HG03039 (cell line): ENCODE measurements around the gene HTR2A.

ENCODE experiments used
- ATAC-seq: cut with Tn5 transposase; IDR thresholded peaks from one replicate; pipeline ENCODE4 v1.9.1; 2021; ENCODE audit warnings: mild to moderate bottlenecking, moderate library complexity; ENCODE audit not compliant: unreplicated experiment

The HTR2A gene

DNA sequence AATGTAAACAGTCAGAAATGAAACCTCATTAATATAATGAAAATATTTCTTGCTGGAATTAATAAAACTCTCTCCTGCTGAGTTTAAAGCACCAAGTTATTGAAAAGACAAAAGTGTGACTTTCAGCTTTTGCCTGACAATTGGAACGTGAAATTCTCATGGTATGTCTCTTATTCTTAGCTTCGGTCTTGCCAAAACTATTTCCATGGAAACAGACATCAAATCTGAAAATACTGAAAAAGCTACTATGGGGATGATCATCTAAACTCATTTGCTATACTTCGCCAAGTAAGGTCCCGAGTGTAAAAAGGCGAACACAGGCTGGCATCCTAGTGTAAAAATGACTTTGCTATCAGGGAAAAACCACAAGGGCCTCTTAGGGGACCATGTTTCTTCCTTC lies 22.8 kb downstream of the HTR2A start:
- ATAC-seq = no peak

DNA sequence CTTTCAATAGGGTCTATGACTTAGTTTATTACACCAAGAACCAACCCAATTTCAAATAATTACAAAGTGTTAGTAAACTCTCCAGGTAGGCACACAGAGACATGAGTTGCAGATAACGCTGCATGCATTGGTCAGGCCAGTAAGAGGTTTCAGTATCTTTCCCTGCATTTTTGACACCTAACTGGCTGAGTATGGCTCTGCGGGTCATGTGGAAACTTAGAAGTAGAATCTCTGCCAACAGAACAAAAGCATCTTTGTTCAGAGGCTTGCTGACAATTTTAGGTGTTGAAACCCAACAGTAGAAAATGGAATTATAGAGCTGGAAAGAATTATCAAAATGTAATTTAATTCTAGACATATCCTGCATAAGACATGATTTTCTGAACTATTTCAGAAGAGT lies 25.3 kb downstream of the HTR2A start:
- no peak for ATAC-seq

DNA sequence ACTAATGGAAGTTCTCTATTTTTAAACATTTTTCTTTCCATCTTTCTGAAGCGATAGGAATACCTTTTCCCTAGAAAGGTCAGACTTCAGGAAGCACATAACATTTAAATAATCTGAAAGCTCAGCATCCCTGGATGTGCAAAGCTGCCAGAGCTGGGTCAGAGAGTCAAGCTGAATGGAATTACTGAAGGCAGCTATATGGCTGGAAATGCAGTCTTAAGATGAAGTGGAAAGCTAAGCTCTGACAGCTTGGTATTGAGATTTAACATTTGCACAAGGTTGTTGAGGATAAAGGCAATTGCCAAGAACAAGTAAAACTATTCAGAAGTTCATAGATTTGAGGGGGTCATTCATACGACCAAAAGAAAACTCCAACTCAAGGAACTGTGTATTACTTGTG lies 28.8 kb downstream of the HTR2A start:
- no peak for ATAC-seq

DNA sequence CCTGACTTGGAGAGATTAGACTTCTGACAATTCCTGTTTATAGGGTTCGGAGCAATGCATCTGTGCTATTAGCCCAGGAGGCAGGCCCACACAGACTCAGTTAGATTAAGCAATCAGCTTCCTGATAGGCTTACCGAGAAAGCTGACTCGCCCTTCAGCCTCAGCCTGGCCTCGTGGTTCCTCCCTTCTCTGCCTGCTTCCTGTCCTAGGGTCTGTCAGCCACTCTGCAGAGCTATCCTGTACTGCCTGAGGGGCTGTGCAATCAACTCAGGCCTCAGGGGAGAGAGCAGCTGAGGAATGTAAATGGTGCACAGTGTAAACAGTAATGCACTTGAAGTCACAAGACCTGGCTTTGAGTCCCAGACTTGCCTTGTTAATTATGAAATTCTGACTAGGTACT lies 30.7 kb downstream of the HTR2A start:
- ATAC-seq = no peak

DNA sequence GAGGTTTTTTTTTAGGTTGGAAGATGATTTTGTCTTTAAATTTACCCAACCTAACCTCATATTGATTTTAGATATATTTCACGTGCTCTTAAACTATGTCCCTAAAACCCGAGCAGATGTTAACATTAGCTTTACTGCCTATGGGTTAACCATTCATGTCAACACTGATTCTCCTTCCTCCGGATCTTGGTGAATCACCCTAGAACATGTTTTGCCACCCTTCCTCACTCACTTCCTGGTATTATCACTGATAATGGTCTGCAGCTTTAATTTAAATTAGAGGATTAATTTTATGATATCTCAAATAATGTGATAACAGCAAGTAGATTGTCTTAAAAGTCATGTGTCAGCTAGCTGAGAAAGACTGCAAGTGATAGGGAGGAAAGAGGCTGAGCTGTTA lies 31.9 kb downstream of the HTR2A start:
- ATAC-seq = no peak

DNA sequence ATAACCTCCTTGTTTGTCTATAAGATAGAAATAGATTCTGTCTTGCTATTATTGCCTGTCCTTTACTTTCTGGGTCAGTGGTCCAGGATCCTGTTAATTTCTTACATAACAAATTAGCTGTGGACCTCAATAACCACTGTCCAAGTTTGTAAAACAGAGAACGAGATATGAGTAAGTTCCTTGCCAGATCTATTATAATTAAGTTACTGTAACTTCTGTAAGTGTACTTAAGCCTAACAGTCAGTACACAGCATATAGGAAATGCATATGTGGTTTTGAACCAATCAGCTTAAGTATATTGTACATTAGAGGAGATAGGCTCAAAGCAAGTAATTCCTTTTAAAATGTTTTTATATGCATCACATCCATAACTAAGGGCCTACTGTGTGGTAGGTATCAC lies 34.9 kb downstream of the HTR2A start:
- no peak for ATAC-seq

DNA sequence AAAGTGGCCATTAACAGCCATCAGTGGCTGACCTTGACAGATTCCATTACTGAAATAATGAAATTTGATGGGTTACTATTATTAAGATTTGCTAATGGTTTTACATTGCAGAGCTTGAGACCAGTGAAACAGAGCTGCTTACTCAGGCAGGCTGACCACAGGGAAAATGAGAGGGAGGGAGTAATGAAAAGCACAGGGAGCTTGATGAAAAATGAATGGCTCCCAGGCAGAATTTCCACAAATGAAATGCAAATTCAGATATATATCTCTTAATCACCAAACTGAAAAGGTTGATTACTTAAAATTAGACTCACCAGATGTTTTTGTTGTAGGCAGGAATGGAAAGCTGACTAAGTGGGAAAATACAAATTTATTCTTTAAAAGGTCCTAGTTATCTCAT lies 36.1 kb downstream of the HTR2A start:
- no peak for ATAC-seq

DNA sequence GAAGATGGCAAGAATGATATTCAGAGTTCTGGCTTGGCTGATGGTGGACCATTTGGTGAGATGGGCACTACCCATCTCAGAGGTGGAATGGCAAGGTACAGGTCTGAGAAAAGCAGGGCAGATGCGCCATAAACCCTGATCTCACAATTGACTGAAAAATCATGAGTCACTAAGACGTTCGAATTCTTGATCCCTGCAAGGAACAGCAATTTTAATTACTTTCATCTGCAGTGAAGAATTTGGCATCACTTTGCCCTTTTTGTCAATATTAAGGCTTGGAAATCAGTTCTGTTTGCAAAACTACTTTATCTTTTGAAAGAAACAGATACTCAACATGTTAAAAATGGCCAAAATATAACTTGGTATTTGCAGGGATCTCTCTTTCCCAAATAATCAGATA lies 38.1 kb downstream of the HTR2A start:
- ATAC-seq = no peak

DNA sequence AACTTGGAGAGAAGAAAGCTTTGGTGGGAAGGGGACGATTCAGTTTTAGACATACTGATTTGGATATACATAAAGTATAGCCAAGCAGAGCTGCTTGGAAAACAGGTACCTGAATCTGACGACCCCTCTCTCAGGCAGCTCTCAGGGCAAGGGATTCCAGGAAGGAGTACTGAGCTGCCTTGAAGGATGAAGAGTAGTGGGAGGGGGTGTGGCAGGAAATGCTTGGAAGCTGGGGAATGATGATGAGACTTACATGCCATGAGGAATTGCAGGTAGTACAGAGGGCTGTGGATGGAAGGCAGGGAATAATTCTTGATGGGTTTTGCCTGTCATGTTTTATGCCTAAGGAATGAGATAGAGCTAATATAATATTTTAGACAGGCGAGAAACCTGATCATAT lies 38.7 kb downstream of the HTR2A start:
- no peak for ATAC-seq

DNA sequence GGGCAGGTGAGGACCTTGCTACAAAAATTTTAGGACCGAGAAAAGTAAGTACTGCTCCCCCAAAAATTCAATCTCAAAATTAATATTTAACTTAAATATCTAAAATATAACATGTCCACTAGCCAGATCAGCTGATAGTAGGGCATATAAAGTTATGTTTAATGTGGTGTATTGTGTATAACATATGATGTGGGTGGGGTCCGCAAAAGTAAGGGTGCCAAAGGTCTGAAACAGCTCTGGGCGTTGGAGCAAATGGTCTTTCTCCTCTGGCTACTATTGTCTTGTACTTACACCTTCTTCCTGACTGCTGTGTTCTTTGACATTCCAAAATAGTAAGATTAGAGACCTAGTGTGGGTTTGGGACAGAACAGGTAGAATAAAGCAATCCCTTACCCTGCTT lies 41.2 kb downstream of the HTR2A start:
- no peak for ATAC-seq

DNA sequence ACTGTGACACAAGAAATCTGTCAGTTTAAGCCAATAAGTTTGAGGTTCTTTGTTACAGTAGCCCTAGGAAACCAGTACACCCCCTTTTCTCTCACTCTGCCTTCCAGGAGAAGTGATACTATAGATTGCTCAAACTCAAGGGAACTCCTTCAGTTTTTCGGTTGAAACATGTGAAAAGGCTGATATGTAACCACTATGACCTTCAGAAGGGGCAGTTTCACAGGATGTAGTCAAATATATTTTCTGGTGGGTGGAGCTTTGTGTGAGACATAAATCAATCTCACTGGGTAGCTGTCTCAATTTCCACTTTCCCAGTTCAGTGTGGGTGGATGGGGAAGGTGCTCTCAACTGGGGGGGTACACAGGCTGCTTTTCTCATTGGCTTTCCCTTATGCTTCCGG lies 41.7 kb downstream of the HTR2A start:
- peak; percentile 84 for ATAC-seq

DNA sequence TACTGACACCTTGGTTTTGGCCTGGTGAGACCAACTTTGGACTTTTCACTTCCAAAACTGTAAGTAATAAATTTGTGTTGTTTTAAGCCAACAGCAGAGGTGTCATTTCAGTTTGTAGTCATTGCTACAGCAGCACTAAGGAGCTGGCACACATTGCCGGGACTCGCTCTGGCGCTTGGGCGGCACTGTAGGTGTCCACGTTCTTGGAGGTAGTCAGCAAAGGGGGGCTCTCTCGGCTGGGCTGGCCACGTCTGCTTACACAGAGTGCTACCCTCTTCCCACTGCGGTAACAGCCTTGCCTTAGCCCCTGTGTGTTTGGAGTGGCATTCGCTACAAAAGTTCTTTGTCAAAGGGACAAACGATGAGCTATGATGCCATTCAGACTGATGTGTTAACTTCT lies 44.7 kb downstream of the HTR2A start:
- no peak for ATAC-seq

DNA sequence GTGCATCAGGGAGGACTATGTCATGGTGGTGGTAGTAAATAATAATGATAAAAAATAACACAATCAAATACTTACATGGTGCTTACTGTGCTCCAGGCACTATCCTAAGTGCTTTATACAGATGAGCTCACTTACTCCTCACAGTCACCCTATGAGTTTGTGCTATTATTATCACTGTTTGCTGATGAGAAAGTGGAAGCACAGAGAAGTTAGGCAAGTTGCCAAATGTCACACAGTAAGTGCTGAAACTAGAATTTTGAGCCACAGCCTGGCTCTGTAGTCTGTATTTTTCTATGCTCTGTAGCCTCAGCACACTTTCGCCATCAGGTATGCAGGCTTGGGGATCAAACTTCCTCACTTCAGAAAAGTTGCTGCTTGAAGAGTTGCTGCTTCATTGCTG lies 46.6 kb downstream of the HTR2A start:
- no peak for ATAC-seq

DNA sequence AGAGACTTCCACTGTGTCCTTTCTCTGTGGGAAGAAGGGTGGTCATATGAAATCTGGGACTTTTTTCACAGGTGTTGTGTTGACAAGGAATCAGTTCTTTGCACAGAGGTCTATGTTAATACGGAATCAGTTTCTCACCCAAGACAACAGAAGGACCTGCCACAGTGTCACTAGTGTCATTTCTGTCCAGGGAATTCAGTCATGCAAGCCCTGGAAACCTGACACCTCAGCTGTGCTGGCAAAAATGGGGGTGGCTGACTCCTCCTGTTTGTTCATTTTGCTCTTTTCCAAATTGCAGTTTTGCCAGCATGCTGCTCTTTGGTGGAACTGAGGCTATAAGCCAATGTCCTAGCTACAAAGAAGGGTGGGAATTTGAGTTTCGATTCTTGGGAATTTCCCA lies 50.1 kb downstream of the HTR2A start:
- ATAC-seq = no peak

DNA sequence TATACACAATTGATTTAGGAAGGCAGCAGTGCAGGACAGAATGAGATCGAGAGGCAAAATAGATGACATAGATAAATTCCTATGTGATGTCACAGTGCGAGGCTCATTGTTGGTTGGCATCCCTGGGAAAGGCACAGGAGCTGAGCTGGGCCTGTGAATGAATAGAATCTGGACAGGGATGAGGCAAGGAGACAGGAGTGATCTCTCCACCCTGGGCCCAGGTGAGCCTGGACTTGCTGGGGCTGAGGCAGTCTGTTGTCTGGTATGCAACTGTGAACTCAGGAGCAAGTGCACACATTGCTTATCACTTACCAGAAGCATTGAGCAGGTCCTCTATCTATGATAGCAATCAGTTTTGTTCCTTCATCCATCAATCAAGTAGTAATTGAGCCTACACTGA lies 51.7 kb downstream of the HTR2A start:
- ATAC-seq = no peak

DNA sequence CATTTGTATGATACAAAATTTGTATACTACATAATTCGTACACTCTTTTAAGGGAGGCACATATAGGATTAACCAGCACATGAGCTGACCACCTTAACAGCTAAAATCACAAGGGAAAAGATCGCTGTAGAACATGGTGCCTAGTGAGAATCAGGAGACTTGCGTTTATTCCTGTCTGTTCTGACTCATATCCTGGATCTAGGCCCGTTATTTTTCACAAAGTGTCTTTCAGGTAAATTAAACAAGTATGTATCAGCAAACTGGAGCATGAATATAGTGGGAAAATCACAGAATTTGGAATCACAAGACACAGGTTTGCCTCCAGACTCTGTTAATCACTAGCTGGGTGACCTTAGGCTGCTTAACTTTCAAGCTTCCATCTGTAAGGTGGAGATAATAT lies 52.4 kb downstream of the HTR2A start:
- ATAC-seq = no peak

DNA sequence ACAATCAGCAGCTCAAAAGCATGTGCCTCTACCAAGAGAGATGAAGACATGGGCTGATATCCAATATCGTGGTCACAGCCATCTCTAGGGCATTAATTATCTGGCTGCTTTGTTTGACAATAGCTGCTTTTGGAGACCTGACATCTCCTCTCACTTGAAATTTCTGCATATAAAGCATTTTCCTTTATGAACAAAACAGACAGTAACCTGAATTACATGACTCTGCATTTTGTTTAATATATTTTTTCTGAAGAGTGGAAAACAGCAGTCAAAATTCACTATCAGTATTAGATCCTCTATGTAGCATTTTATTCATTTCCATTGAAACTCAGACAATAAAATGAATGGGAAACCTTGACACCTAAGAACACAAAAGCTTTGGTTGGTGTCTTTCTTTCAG lies 57.5 kb downstream of the HTR2A start:
- no peak for ATAC-seq

DNA sequence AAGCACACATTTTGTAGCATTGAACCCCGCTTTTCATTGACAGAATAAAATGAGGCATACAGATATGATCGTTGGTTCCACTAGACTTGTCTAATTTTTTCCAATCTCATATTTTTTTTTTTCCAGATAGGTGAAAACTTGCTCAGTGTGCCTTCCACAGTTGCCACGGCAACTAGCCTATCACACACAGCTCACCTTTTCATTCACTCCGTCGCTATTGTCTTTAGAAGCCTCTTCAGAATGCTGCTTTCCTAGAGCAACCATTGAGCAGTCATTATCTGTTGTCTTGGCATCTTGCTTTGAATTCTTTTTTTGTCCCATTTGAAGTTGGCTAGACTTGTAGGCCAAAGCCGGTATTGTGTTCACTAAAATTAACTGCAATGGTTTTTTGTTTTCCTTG lies 62.2 kb downstream of the HTR2A start:
- no peak for ATAC-seq

DNA sequence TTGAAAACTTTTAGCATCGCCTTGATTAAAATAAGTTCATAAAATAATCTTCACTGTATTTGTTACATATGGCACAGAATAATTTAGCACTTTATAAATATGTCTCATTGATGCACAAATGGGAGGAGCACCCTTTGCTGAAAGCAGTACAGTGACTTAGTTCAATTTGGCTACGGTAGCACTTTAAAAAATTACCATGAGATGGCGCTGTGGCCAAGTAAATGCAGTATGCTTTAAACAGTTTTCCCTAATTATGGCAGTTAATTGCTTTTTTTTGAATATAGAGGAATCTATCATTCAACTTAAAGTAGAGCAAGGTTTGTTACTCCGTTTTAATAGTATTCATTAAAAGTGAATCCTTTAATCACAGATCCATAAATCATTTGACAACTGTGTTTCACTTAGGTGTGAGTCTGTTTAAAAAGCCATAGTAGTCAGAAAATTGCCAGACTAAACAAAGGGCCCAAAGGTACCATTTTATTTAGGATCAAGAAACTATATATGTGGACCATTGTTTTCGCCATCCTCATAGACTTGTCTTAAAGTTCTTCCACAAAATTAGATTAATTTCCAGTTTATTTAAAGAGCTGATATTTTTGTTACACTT lies 65.2 kb downstream of the HTR2A start:
- ATAC-seq = no peak

DNA sequence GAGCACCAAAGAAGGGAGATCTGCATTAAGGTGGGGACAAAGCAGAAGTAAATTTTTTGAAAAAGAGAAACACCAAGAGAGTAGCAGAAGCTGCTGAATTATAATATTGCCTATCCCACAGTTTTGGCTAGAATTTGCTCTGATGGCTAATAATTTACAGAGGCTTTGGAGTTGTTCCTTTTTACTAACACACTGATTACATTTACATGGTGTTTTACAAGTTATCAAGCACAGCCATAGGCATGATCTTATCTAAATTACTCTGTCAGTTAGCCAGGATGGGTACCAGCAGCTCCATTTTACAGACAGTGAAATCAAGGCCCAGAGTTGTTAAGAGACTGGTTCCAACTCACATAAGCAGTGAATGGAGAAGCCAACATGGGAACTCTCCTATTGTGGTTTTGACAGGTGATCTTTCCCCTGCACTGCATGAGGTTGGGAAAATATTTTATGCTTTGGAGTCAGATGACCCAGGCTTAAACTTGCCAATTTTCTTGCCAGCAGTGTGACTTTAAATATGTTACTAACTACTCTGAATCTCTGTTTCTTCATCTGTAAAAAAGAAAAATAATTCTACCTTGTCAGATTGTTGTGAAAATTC lies 66.3 kb downstream of the HTR2A start:
- no peak for ATAC-seq

DNA sequence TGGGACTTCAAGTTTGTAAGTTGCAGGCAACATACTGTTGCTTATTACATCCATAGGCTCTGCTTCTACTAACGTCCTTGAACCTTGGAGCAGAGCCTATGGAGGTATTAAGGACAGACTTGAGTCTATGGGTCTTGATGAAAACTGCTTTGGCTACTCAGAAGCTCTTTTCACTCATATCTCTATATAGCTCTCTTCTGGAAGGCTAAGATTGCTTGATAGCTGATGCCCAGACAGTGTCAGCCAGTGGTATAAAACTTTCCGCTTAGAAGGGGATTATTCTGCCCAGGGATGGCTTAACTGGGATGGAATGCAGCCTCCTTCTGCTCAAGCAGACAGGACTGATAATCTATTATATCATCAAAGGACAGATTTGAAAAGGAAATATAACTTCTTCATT lies 74.3 kb downstream of the HTR2A start:
- no peak for ATAC-seq

DNA sequence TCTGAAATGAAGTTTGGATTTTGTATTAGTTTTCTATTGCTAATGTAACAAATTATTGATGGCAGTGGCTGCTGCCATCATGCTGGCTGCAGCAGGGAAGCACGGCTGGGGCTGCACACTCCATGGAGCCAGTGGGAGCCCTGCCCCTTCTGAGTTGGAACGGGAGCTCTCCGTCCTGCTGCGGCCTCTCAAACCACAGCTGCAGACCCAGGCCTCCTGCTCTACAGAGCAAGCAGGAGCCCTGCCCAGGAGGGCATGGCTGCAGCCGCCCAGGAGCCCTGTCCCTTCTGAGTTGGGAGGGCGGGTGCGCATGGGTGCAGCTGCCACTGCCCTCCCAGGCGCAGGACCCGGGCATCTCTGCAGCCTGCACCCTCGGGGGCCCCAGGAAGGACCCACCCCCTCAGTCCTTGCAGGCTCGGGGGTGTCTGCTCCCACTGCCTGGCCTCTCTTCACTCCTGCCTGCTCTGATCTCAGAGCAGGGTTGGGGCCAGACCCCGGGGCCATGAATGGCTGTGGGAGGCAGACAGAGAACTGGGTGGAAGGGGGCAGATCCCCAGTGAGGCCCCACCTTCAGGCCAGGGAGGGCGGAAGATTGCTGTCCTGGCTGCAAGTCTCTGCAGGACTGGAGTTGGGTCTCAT lies 78.9 kb downstream of the HTR2A start:
- no peak for ATAC-seq

DNA sequence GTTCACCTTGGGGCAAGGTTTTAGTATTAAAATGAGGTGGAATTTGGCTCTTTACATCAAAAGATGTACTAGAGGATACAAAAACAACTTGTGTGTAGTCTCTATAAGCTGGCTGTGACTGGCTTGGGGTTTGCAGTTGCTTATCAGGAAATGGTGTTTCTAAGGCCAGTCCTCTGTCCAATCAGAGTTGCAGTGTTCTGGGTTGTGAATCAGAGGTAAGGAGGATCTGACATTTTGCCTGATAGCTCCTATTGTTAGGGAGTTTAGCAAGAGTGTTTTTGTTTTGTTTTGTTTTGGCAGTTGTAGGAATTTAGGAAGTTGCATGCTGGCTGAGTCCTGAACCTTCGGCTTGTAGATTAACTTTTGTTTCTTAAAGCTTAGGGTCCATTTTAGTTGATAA lies 79.8 kb downstream of the HTR2A start:
- no peak for ATAC-seq
